NT2/D1 (cell line): Measurements from ENCODE around the gene ACADSB.

Source experiments
- DNase-seq: peaks from one replicate; pipeline ENCODE4 v3.0.0-alpha.2; 2011; ENCODE audit warnings: low read depth, low spot score
- H3K27me3 ChIP-seq: 2 replicates; pipeline ENCODE4 v1.6.0; 2011; ENCODE audit warnings: mild to moderate bottlenecking; ENCODE audit not compliant: insufficient read length, insufficient read depth
- H3K36me3 ChIP-seq: 2 replicates; pipeline ENCODE4 v1.6.1; 2011; ENCODE audit warnings: mild to moderate bottlenecking, low read length, mixed read lengths; ENCODE audit not compliant: insufficient read depth, insufficient read length
- H3K4me1 ChIP-seq: 2 replicates; pipeline ENCODE4 v1.5.1; 2011; ENCODE audit not compliant: insufficient read depth, insufficient read length
- H3K4me3 ChIP-seq: 2 replicates; pipeline ENCODE4 v1.5.1; 2011; ENCODE audit warnings: low read depth; ENCODE audit not compliant: insufficient read length
- H3K9ac ChIP-seq: 2 replicates; pipeline ENCODE4 v1.6.0; 2011; ENCODE audit warnings: low read depth; ENCODE audit not compliant: insufficient read length
- H3K9me3 ChIP-seq: 2 replicates; pipeline ENCODE4 v1.5.1; 2011; ENCODE audit warnings: mild to moderate bottlenecking, low read length; ENCODE audit not compliant: insufficient read depth
- SUZ12 ChIP-seq: IDR thresholded peaks from 2 replicates; pipeline ENCODE4 v1.6.1; 2011; ENCODE audit not compliant: insufficient read length, insufficient read depth; ENCODE audit errors: extremely low read depth
- YY1 ChIP-seq: IDR thresholded peaks from 2 replicates; pipeline ENCODE4 v1.6.1; 2011; ENCODE audit not compliant: insufficient read length, insufficient read depth
- ZNF274 ChIP-seq: IDR thresholded peaks from 2 replicates; pipeline ENCODE4 v1.6.1; 2011; ENCODE audit warnings: mild to moderate bottlenecking, low read depth, low read length

Gene ACADSB

GRCh38 chr10:122993797-122994336 is 14.9 kb upstream of the ACADSB start:
- Histone ChIP-seq H3K36me3 (peaks cover 57% of the 10 kb centered on the region), H3K4me3 (no peak overlapping the region), H3K27me3 (no peaks in the 10 kb centered on the region), H3K4me1 (no peaks in the 10 kb centered on the region), H3K9ac (no peak overlapping the region), H3K9me3 (no peaks in the 10 kb centered on the region)
- TF ChIP-seq YY1: no peak
- no peak for DNase-seq

DNA sequence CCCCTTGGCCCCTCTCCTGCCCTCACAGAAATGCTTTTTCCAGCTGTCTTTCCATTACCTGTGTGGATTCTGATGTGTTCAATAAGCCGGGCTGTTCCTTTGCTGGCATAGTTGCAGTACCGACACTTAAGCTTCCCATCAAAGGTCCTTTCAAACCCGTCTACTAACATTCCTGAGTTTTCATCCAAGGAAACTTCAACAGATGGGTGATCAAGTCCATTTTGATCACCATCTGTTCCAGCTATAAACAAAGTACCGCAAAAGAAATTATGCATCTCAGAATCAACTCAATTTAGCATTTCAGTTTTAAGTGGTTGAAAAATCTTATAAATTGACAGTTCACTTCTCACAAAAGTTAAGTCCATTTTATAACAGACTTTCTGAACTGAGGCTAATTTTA is 12.9 kb upstream of the ACADSB start:
- TF ChIP-seq SUZ12 (no peak), YY1 (no peak), ZNF274 (no peak)
- no peaks in the 10 kb centered on the region for H3K9me3 ChIP-seq

GRCh38 chr10:122997864-122998263 is 10.9 kb upstream of the ACADSB start:
- no peak overlapping the region for H3K9ac ChIP-seq
- H3K4me3 ChIP-seq: no peak overlapping the region
- H3K27me3 ChIP-seq: no peaks in the 10 kb centered on the region
- no peaks in the 10 kb centered on the region for H3K4me1 ChIP-seq
- DNase-seq: no peak
- H3K36me3 ChIP-seq: peaks cover 38% of the 10 kb centered on the region
- H3K9me3 ChIP-seq: no peaks in the 10 kb centered on the region
- TF ChIP-seq YY1 (no peak), ZNF274 (no peak), SUZ12 (no peak)

More for the DNA sequence above, 12.9 kb upstream of the ACADSB start:
- no peaks in the 10 kb centered on the region for H3K4me1 ChIP-seq
- DNase-seq: no peak
- H3K27me3 ChIP-seq: no peaks in the 10 kb centered on the region
- H3K4me3 ChIP-seq: no peak overlapping the region
- peaks cover 52% of the 10 kb centered on the region for H3K36me3 ChIP-seq
- H3K9ac ChIP-seq: no peak overlapping the region

- Histone ChIP-seq H3K36me3 (peaks cover 34% of the 10 kb centered on the region), H3K4me1 (no peaks in the 10 kb centered on the region), H3K27me3 (no peaks in the 10 kb centered on the region), H3K4me3 (no peak overlapping the region), H3K9ac (no peak overlapping the region), H3K9me3 (no peaks in the 10 kb centered on the region)
- DNase-seq: no peak
- TF ChIP-seq SUZ12: no peak
- TF ChIP-seq YY1: no peak
Observed at GRCh38 chr10:122998360-122998917, 10.4 kb upstream of the ACADSB start.

DNA sequence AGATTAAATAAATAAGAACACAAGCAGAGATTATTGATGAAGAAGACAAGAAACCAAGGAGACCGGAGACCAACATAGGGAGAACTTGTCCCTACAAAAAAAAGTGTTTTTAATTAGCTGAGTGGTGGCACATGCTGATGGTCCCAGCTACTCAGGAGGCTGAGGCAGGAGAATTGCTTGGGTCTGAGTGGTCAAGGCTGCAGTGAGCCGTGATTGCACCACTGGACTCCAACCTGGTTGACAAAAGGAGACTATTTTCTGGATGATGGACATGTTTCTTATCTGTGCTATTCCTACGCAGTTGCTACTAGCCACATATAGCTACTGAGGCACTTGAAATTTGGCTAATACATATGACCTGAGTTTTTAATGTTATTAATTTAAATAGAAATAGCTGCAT is 9.9 kb upstream of the ACADSB start:
- Histone ChIP-seq H3K4me1 (no peaks in the 10 kb centered on the region), H3K27me3 (no peaks in the 10 kb centered on the region), H3K4me3 (no peak overlapping the region), H3K36me3 (peaks cover 29% of the 10 kb centered on the region), H3K9me3 (no peaks in the 10 kb centered on the region), H3K9ac (no peak overlapping the region)
- TF ChIP-seq SUZ12 (no peak), ZNF274 (no peak), YY1 (no peak)
- DNase-seq: no peak

- Histone ChIP-seq H3K9ac (no peak overlapping the region), H3K36me3 (peaks cover 25% of the 10 kb centered on the region), H3K27me3 (no peaks in the 10 kb centered on the region), H3K4me1 (no peaks in the 10 kb centered on the region), H3K9me3 (no peaks in the 10 kb centered on the region), H3K4me3 (no peak overlapping the region)
- no peak for TF ChIP-seq ZNF274
- no peak for TF ChIP-seq SUZ12
- no peak for TF ChIP-seq YY1
- no peak for DNase-seq
Observed at GRCh38 chr10:122999347-122999746, 9.5 kb upstream of the ACADSB start.

DNA sequence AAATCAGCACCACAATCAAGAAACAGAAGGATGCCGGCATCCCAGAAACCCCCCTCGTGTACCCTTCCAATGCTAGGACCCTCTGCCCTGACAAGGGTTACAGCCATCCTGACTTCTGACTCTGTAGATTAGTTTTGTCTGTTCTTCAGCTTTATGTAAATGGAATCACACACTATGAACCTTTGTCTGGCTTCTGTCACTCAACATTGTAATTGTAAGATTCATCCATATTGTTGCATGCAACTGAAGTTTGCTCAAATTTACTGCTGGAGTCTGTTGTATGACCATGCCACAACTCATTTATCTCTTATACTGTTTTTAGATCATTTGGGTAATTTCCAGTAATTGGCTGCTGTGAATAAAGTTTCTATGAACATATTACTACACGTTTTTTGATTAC is 8.7 kb upstream of the ACADSB start:
- H3K9me3 ChIP-seq: no peaks in the 10 kb centered on the region
- TF ChIP-seq YY1: no peak
- H3K4me3 ChIP-seq: no peak overlapping the region
- no peaks in the 10 kb centered on the region for H3K27me3 ChIP-seq
- no peak overlapping the region for H3K9ac ChIP-seq
- H3K4me1 ChIP-seq: no peaks in the 10 kb centered on the region
- DNase-seq: no peak
- H3K36me3 ChIP-seq: peaks cover 19% of the 10 kb centered on the region

- Histone ChIP-seq H3K27me3 (no peaks in the 10 kb centered on the region), H3K9me3 (no peaks in the 10 kb centered on the region), H3K36me3 (peaks cover 14% of the 10 kb centered on the region), H3K4me3 (no peak overlapping the region), H3K9ac (no peak overlapping the region), H3K4me1 (no peaks in the 10 kb centered on the region)
- no peak for DNase-seq
- TF ChIP-seq ZNF274 (no peak), YY1 (no peak), SUZ12 (no peak)
Observed at GRCh38 chr10:123001370-123001769, 7.4 kb upstream of the ACADSB start.
